T47D (cell line): ENCODE results near the gene CLIC1.

ENCODE experiments used
- DNase-seq, 2 experiments: peaks; one replicate each; pipeline versions ENCODE4 v3.0.0 to v3.0.0-alpha.2; 2011 to 2012; ENCODE audit warnings: low read depth in 1 of 2, low spot score in 1 of 2
- JUND ChIP-seq: IDR thresholded peaks from 2 replicates; pipeline ENCODE4 v1.6.1; 2012; ENCODE audit warnings: low read depth
- in situ Hi-C: cut with HindIII; loops from 2 replicates; pipeline ENCODE4 v1.10.0; 2016; ENCODE audit warnings: low sequenced_read_pairs, low pct_unique_long_range_greater_than_20kb

The CLIC1 gene

DNA sequence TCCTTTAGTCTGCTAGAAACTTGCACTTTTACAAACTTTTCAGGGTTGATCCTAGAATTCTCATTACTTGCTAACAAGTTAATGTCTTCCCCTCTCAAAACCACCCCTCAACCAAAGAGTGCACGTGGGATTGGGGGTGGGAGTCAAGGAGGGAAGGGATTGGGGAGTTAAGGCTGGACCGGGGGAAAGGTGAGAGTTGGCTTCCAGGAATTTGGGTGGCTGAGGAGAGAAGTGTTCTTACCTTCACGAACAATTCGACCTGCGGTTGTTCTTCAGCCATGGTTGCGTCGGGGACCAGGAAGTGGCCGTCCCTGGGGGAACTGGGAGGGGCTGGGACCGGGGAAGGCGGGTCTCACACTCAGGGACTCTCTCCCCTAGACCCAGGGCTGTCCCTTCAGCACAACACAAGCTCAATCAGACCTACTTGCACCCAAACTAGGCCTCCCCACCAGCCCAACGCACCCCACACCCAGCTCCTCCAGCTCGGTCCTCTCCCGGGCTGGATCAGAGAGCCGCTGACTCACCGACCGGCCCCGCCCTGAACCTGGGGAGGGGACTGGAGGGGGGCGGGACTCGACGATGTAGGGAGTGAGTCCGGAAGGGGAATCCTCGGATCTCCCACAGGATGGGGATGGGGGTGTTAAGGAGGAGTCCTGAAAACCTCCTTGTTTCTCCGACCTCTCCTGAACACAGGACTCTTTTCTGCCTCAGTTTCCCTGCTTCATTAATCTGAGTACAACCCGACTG is at the start of gene CLIC1:
TSS of gene CLIC1 (minus strand) at position 510 of the 747 bp plus-strand sequence. CDS start at position 280, 230 bp downstream.
- no peak for TF ChIP-seq JUND
- peak; percentile 76 to 79 for DNase-seq
- in situ Hi-C loops, result no loop called here

DNA sequence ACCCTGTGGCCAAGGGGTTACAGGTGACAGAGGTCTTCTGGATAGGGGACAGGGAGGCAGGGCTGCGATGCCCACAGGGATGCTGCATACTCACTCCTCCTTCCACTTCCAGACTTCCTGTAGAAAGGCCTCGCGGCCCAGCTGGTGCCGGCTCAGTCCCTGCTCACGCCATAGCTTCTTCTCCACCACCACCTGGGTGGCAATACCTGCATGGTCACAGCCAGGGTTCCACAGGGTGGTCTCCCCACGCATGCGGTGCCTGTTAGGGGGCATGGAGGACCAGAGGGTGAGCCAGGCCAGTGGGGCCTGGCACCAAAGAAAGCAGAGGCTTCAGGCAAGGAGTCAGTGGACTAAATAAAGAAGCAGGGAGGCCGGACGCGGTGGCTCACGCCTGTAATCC is 49.1 kb upstream of the CLIC1 start:
- in situ Hi-C loops, result no loop called here
- DNase-seq, result no peak
- TF ChIP-seq JUND, result no peak

DNA sequence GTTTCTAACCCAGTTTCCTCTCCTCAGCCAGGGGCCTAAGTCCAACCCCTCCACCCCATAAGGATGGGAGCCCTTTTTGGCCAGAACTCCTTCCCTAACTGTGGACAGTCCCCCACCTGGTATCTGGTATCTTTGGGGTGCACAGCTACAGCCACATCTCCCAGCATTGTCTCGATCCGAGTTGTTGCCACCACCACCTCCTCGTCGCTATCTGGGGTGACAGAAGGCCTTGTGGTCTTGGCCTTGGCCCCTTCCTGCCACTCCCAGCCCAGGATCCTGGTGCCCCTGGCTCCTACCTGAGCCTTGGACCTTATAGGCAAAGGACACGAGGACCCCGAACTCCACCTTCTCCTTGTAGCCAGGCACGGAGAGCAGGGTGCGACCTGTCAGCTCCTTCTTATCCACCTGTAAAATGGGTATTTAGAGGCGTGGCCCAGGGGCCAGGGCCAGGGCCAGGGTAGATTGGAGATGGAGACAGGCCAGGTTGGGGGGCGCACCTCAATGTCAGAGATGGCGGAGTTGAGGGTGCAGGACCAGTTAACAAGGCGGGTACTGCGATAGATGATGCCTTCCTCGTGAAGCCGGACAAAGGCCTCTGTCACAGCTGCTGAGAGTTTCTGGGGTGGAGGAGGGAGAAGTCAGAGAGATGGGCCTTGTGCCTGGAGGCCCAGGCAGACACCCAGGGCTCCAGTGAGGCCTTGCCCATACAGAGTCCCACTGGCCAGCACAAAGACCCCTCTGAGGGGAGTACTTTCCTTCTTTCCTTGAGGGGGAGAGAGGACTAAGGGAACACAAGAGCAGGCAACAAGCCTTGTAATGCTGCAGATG is 48.0 kb upstream of the CLIC1 start:
- DNase-seq, result no peak
- in situ Hi-C loops, result no loop called here
- no peak for TF ChIP-seq JUND

DNA sequence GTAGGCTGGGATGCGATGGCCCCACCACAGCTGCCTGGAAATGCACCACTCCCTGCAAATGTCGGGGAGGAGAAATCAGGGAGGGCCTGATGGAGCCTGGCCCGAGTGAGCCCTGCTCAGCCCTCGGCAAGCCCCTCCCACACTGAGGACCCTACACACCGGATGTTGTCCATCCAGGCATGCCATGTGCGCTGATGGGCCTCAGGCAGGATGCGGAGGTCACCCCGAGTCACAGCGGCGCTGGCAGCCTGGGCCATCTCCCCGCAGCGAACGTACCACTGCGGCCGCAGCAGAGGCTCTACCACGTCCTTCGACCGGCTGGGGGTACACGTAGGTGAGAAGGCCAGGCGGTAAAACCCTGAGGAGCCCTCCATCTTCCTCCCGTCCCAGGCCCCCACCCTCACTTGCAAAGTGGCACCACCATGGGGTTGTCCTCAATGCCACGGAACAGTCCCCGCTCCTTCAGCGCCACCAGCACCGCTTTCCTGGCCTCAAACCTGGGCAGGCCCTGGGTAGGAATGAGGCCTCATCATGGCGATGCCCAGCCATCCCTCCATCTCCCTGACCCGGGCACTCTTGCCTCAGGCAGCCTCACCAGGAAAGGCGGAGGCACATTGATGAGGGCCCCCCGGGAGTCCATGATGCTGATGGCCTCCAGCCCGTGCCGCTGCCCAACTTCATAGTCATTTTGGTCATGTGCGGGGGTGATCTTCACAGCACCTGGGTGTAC is 46.0 kb upstream of the CLIC1 start:
- DNase-seq, result no peak
- TF ChIP-seq JUND, result no peak
- in situ Hi-C loops, result no loop called here

DNA sequence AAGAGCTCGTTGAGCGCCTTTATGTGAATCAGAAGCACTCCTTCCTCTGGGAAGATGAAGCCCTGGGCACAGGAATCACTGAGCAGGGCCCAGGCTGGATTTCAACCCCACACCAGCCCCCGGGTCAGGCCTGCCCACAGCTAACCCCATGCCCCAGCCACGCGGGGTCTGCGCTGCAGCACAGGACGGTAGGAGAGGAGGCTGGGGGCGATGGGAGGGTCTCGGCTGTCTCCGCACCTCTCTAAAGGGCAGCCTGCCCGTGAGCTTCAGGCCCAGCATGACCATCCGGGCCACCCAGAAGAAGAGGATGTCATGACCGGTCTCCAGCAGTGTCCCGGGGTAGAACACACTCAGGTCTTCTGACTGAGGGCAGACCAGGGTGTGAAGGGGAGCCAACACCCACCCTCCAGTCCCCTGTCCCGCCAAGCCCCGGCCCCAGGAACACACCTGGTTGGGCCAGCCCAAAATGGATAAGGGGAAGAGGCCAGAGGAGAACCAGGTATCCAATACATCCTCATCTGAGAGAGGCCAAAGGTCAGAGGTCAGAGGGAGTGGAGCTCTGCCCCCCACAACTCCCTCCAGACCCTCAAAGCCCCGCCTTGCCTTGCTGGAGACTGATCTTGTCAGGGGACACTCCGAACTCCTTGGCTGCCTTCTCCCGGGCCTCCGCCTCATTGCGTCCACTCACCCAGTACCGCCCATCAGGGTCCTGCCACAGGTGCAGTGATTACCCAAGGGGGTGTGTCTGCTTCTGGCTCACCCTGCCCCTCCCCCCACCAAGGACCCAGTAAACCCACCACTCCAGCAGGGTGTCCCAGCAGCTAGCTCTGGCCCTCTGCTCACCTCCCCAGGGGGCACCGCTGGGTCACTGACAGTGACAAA is 45.2 kb upstream of the CLIC1 start:
- DNase-seq, result no peak
- in situ Hi-C loops, result no loop called here

DNA sequence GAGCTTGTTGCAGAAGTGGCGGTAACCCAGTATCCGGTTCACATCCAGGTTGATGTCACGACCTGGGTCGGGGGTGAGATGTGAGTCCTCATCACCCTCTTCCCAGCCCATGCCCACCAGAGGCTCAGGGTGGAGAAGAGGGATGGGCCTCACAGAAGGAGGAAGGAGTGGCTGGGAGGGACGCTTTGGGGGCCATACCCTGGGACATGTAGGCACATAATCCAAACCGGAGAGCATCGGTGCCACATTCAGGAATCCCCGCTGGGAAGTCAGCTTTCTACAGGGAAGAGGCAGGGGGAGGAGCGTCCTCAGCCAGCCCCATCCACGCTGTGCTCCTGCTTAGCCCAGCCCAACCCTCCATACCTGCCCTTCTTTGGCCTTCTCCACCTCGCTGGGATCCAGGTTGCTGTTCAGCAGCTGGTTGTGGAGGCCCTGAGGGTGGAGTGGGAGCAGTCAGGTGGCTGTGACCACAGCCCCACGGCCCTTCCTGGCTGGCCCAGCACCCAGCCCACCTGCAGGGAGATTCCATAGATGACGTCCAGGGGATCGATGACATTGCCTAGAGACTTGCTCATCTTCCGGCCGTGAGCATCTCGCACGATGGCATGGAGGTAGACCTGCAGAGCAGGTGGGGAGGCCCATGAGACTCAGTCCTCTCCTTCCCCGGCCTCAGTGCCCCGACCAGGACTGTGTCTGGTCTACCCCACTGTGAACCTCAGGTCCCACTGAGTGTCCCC is 44.3 kb upstream of the CLIC1 start:
- no peak for TF ChIP-seq JUND
- DNase-seq, result no peak
- in situ Hi-C loops, result no loop called here

More for the DNA sequence above, 45.2 kb upstream of the CLIC1 start:
- no peak for TF ChIP-seq JUND

DNA sequence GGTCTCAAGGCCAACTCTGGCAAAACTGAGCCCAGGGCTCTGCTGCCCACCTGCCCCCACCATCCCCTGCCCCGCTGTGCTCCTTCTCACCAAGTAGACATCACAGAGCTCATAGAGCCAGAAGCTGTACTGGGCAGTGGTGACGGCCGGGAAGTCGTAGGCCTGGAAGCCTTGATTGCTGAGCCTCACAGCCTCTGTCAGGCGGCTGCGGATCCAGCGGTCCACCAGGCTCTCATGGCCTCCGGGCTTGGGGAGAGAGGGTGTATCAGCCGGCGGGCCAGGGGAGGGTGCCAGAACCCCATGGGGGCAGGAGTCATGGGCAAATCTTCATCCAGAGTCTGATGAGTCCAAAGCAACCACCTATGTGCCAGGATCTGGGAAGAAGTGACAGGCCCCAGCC is 43.6 kb upstream of the CLIC1 start:
- DNase-seq, result no peak
- in situ Hi-C loops, result no loop called here
- TF ChIP-seq JUND, result no peak

DNA sequence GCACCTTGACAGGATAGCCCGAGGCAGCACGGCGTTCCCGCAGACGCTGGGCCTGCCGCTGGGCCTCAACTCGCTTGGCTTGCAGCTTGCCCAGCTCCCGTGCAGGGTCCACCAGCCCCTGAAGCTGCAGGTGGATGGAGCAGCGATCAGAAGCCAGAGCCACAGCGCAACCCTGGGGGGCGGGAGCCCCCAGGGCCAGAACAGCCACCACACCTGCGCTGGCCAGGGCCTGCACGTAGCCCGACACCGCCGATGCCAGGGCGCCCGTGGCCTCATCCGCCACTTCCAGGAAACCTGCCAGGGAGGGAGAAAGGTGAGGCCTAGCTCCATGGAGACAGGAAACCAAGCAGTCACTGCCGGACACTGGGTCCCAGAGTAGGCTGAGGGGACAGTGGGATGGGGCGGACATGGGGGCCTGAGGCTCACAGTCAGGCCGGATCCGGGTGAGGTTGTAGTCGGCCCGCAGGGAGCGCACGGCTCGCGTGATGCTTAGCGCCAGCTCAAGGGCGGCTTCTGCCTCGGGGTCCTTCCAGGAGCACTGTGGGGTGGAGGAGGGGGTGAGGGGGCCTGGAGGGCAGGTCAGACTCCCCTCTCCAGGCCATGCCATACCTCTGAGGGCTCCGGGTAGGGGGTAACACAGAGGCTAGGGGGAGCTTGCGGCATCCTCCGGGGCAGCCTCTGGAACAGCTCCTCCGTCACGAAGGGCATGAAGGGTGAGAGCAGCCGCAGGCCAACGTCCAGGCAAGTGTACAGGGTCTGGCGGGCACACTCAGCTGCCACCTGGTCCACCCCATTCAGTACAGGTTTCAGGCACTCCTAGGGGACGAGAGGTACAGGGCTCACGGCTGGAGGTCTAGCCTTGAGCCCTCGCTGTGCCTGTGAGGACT is 42.9 kb upstream of the CLIC1 start:
- no peak for TF ChIP-seq JUND
- in situ Hi-C loops, result no loop called here

DNA sequence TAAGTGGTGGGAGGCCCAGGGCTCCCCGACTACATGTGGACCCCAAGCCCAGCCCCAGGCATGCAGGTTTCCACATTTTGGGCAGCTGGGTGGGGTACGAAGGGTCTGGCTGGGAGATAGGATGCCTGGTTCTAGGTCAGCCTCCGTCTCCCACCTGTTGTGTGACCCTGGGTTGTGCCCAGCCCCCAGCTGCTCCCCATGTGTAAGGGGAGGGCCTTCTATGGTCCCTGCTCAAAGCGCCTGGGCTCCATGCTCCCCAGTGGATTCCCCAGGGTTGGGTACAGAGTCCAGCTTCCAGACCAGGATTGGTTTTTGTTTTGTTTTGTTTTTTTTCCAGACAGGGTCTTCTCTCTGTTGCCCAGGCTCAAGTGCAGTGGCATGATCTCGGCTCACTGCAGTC is 41.9 kb upstream of the CLIC1 start:
- no peak for TF ChIP-seq JUND
- in situ Hi-C loops, result no loop called here
- DNase-seq, result no peak

More for the DNA sequence above, 42.9 kb upstream of the CLIC1 start:
- no peak for DNase-seq

DNA sequence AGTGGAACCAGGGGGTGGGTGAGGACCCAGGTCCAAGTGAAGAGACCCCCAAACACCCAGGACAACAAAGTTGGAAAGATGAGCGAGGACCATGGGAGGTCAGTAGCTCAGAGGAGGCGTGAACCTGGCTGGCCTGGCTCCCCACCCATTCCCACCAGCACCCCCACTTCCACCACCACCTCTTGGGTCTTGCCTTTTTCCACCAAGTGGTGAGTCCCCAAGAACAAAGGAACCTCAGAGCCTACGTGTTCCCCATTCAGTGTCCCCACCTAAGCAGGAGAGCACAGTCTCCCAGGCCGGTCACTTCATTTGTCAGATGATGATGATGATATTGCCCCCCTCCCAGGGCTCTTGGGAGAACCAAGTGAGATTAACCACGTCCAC is 41.3 kb upstream of the CLIC1 start:
- DNase-seq, result no peak
- TF ChIP-seq JUND, result no peak
- in situ Hi-C loops, result no loop called here
